Adrenal gland (tissue), 12 donors: ENCODE measurements around the gene SLX1A. TPM values are rescaled to one million over a fixed set of nuclear protein-coding genes. Genes with fewer than 3 reads are reported as not detected.
"Not testable (repeated sequence)": the region's sequence is repeated elsewhere in the genome, so short reads cannot be mapped to it uniquely, and the experiment has no call there.

Source experiments
- DNase-seq, 7 donors: peaks; one replicate each; pipeline ENCODE4 v3.0.0-alpha.2; 2019 to 2020
- H3K27ac ChIP-seq, 5 donors: fragments of 200-600 bp; sonication (generic) in 4 of 5; 1 replicate in 3 of 5; 2 replicates in 2 of 5; pipeline versions ENCODE4 v1.5.1 to v1.8.0; 2016 to 2020; ENCODE audit warnings: mild to moderate bottlenecking in 1 of 5
- H3K27me3 ChIP-seq: fragments of 200-600 bp; 2 replicates; pipeline ENCODE4 v1.8.0; 2021
- H3K36me3 ChIP-seq, 2 donors: fragments of 200-600 bp; replicated peaks in 1 of 2; 1 replicate in 1 of 2; 2 replicates in 1 of 2; pipeline versions ENCODE4 v1.5.1 to v1.8.0; 2018 to 2022
- H3K4me1 ChIP-seq, 2 donors: fragments of 200-600 bp; replicated peaks in 1 of 2; 1 replicate in 1 of 2; 2 replicates in 1 of 2; pipeline versions ENCODE4 v1.5.1 to v1.8.0; 2018 to 2021
- H3K4me3 ChIP-seq, 4 donors: fragments of 200-600 bp; sonication (generic) in 3 of 4; one replicate each; pipeline ENCODE4 v1.5.1; 2016 to 2018
- H3K9me3 ChIP-seq, 3 donors: fragments of 200-600 bp; sonication (generic) in 1 of 3; replicated peaks in 1 of 3; 1 replicate in 2 of 3; 2 replicates in 1 of 3; pipeline versions ENCODE4 v1.5.1 to v1.8.0; 2016 to 2021
- CTCF ChIP-seq, 6 experiments: fragments of 450-650 bp in 4 of 6; fragments of 200-600 bp in 2 of 6; sonication (generic) in 1 of 6; IDR thresholded peaks; 1 replicate in 5 of 6; 2 replicates in 1 of 6; pipeline versions ENCODE4 v1.5.1 to v1.8.0; 2016 to 2021; ENCODE audit warnings: antibody characterized with exemption in 6 of 6, mild to moderate bottlenecking in 2 of 6, moderate library complexity in 1 of 6
- POLR2A ChIP-seq, 2 donors: fragments of 450-650 bp; IDR thresholded peaks; one replicate each; pipeline ENCODE4 v1.6.1; 2017; ENCODE audit warnings: antibody characterized with exemption in 2 of 2, mild to moderate bottlenecking in 2 of 2, moderate library complexity in 1 of 2
- WGBS, 4 donors: extraction: QIAGEN DNeasy Blood & Tissue Kit in 2 of 4; methylation state at CpG; one replicate each; pipeline versions ENCODE4 v1.1.5 to v1.1.7; 2013 to 2017; 5-methylcytosine and 5-hydroxymethylcytosine counted together
- intact Hi-C, 2 donors: fragments of 100-400 bp; cut with DNase I; formaldehyde crosslinking; loops; one replicate each; pipeline versions ENCODE4 v1.14.1 to v1.15.0; 2022 to 2023
- polyA plus RNA-seq, 3 donors: library from polyadenylated mRNA; stranded (reverse); fragments of 200-250 nt in 2 of 3; fragments of 350-450 nt in 1 of 3; fragmentation: Illumina TruSeq in 1 of 3; extraction: RNeasy Lipid Tissue Mini Kit (QIAGEN cat#74804) in 1 of 3; gene quantifications; one replicate each; pipeline ENCODE4 v1.2.3, GENCODE V29; 2013 to 2014
- total RNA-seq, 9 donors: library from RNA; depleted of rRNA in 4 of 9; stranded (reverse); fragments of >200 nt in 4 of 9; fragments of 120-200 nt in 1 of 9; fragmentation: NEBNext Ultra II Directional in 1 of 9; extraction: Animal tissue kit (Norgen Biotek cat#: 25700) in 1 of 9; gene quantifications; one replicate each; pipeline versions ENCODE4 v1.1.0 to v1.2.4, GENCODE V29; 2013 to 2023
- donor health status: healthy with polysubstance abuse.
- donor health status: Bipolar disorder and iron deficiency.
- donor health status: DM: yes; HTN: yes; CAD: no.
- donor health status: DM: no; HTN: no; CAD: no.
- donor health status: DM: no; HTN: no; CAD: no.
- donor health status: DM: yes; HTN: yes; CAD: no.

The SLX1A gene
- total and polyA plus RNA-seq, 12 donors = 7.9 to 195 (median 47.5) TPM

- H3K9me3 ChIP-seq = no peaks in the 10 kb centered on the region
- no peaks in the 10 kb centered on the region for H3K4me1 ChIP-seq
- DNase-seq = no peak
- H3K36me3 ChIP-seq = no peaks in the 10 kb centered on the region
- no peak for TF ChIP-seq CTCF (IDR thresholded peaks at IDR 0.05)
- TF ChIP-seq POLR2A (IDR thresholded peaks at IDR 0.05) = no peak
- H3K27ac ChIP-seq = no peak overlapping the region
- no peak overlapping the region for H3K4me3 ChIP-seq
- WGBS, 4 donors = 75 to 78% (median 78%) methylated on average over 7 of the region's 7 CpGs
- intact Hi-C loops = no loop called here
- H3K27me3 ChIP-seq = no peaks in the 10 kb centered on the region
These were observed 20.6 kb upstream of the SLX1A start for GRCh38 chr16:30173054-30173453.

DNA sequence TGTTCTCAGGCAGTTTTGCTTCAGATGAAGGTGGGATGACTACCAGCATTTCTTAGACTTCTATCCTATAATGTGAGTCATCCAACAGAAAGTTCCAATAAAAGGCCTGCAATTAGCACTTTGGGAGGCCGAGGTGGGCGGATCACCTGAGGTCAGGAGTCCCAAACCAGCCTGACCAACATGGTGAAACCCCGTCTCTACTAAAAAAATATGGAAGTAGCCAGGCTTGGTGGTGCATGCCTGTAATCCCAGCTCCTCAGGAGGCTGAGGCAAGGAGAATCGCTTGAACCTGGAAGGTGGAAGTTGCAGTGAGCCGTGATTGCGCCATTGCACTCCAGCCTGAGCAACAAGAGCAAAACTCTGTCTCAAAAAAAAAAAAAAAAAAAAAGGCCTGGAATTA, 16.8 kb upstream of the SLX1A start:
- H3K36me3 ChIP-seq, H3K27ac ChIP-seq, intact Hi-C loops, H3K4me3 ChIP-seq, H3K27me3 ChIP-seq, H3K9me3 ChIP-seq, H3K4me1 ChIP-seq, DNase-seq: not testable (repeated sequence)
- 75 to 88% (median 80%) methylated on average over 6 of the region's 6 CpGs for WGBS, 4 donors

DNA sequence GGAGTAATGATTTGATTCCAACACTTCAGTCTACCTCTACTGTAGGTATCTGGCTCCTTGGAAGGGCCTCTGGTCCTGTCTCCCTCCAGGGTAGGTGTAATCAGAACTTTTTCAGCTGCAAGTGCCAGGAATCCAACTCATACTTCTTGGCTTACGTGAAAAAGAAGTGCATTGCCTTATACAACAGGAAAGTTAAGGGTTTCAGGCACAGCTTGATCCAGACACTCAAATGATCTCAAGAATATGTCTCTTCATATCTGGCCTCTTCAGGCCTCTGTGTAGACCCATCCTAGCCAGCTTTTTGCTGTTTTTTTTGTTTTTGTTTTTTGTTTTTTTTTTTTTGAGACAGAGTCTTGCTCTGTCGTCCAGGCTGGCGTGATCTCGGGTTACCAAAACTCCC, 14.5 kb upstream of the SLX1A start:
- no peak for TF ChIP-seq POLR2A (IDR thresholded peaks at IDR 0.05)
- no peak for TF ChIP-seq CTCF (IDR thresholded peaks at IDR 0.05)
- DNase-seq = no peak
- WGBS, 4 donors = 93 to 99% (median 97%) methylated on average over 4 of the region's 4 CpGs
- Histone ChIP-seq H3K27ac (no peak overlapping the region), H3K36me3 (no peaks in the 10 kb centered on the region), H3K4me3 (no peak overlapping the region), H3K4me1 (peaks cover 0 to 3% of the 10 kb centered on the region in 2 donors), H3K27me3 (no peaks in the 10 kb centered on the region), H3K9me3 (no peaks in the 10 kb centered on the region)
- intact Hi-C loops = no loop called here

DNA sequence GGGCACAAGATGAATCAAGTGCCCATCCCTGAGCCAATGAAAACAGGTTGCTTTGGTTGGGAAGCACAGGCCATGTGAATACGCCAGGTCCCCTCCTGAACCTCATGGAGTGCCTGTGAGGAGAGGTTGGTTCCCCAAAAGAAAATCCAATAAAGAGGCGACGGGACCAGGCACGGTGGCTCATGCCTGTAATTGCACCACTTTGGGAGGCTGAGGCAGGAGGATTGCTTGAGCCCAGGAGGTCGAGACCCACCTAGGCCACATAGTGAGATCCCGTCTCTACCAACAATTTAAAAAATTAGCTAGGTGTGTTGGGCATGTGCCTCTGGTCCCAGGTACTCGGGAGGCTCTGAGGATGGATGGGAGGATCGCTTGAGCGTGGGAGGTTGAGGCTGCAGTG, 13.7 kb upstream of the SLX1A start:
- Histone ChIP-seq H3K36me3 (no peaks in the 10 kb centered on the region), H3K4me3 (no peak overlapping the region), H3K27ac (no peak overlapping the region), H3K9me3 (no peaks in the 10 kb centered on the region), H3K27me3 (no peaks in the 10 kb centered on the region), H3K4me1 (peaks cover 0 to 3% of the 10 kb centered on the region in 2 donors)
- no peak for DNase-seq
- whole genome bisulfite sequencing, 4 donors = 89 to 95% (median 94%) methylated on average over 8 to 9 of the region's 9 CpGs
- TF ChIP-seq POLR2A (IDR thresholded peaks at IDR 0.05) (no peak), CTCF (IDR thresholded peaks at IDR 0.05) (no peak)
- intact Hi-C loops = loop anchor here in 1 of 2 donors (10.0 kb wide), 1 partner anchor 55 kb away; the partner anchor contains the start of gene MAPK3

DNA sequence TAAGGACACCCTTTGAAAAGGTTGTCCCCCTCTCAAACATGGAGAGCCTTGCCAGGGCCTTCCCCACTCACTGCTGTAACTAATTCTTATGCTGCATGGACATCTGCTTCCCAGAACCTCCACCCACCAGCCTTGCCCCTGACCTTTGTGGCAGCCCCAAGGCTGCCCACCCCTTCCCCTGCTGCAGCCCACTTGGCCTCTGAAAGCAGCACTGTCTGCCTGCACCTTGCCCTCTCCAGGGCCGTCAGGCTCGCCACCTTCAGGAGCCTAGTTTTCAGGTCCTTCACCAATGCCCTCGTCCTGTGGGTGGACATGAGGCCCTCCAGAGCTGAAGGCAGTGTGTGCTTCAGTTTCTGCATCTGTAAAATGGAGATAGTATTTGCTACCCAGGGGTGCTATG, 12.9 kb upstream of the SLX1A start:
- WGBS, 4 donors = 55 to 84% (median 73%) methylated on average over 2 to 3 of the region's 3 CpGs
- TF ChIP-seq POLR2A (IDR thresholded peaks at IDR 0.05) (no peak), CTCF (IDR thresholded peaks at IDR 0.05) (no peak)
- no peaks in the 10 kb centered on the region for H3K9me3 ChIP-seq
- no peaks in the 10 kb centered on the region for H3K36me3 ChIP-seq
- intact Hi-C loops = loop anchor here in 1 of 2 donors (10.0 kb wide), 1 partner anchor 56 kb away; the partner anchor contains the start of gene MAPK3
- no peak for DNase-seq
- H3K4me3 ChIP-seq = no peak overlapping the region
- H3K4me1 ChIP-seq = peaks cover 0 to 3% of the 10 kb centered on the region in 2 donors
- no peak overlapping the region for H3K27ac ChIP-seq
- H3K27me3 ChIP-seq = no peaks in the 10 kb centered on the region
